ENCODE measurements around the gene PHTF1. TPM values are rescaled to one million over a fixed set of nuclear protein-coding genes. Genes with fewer than 3 reads are reported as not detected.

The PHTF1 gene
- total and polyA plus RNA-seq, 2 of the 4 experiments (the other 2 are of a cell fraction): 9.6 to 13.3 TPM

DNA sequence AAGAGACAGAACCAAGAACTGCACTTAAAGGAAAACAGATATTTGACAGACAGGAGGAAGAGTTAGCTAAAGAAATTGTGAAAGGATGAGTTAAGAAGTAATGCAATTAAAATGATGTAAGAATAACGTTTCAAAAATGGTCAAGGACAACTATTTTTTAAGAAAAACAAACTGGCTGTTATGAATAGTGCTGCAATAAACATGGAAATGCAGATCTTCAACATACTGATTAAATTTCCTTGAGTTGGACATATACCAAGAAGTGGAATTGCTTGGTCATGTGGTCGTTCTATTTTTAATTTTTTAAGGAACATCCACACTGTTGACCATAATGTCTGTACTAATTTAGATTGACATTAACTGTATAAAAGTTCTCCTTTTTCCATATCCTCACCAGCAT lies 23.1 kb upstream of the PHTF1 start:
- Histone ChIP-seq H2AK9ac (replicated peaks; ENCODE audit: low read depth, low read length, poor library complexity) (no peak overlapping the region), H2BK20ac (ENCODE audit: low read depth, low read length) (no peak overlapping the region), H3K4ac (ENCODE audit: low read depth, low read length) (no peak overlapping the region), H4K20me1 (ENCODE audit: insufficient read depth, low read length) (peaks cover 17% of the 10 kb centered on the region; the same call in 1 of the 2 replicates), H3K14ac (replicated peaks; ENCODE audit: low read depth, low read length) (no peak overlapping the region), H3K9me1 (ENCODE audit: insufficient read depth, low read length) (peaks cover 5% of the 10 kb centered on the region; the same call in 1 of the 2 replicates), H3K27me3 (ENCODE audit: control insufficient read depth, insufficient read depth, low read length) (no peaks in the 10 kb centered on the region), H3K18ac (ENCODE audit: low read depth, low read length) (no peak overlapping the region), H3K23ac (ENCODE audit: low read depth, low read length) (no peak overlapping the region), H2BK5ac (ENCODE audit: low read depth, low read length, poor library complexity, severe bottlenecking) (no peak overlapping the region), H2AK5ac (ENCODE audit: low read depth, low read length) (no peak overlapping the region), H4K5ac (ENCODE audit: low read depth, low read length) (no peak overlapping the region), H3K9me3 (ENCODE audit: control insufficient read depth, insufficient read depth, low read length) (no peaks in the 10 kb centered on the region), H3K9ac (ENCODE audit: low read depth, low read length) (no peak overlapping the region), H4K8ac (ENCODE audit: low read depth in 2 of 2, low read length in 2 of 2) (no peak overlapping the region), H3K4me2 (ENCODE audit: low read depth, low read length) (peak overlapping the region; percentile 27), H3K4me3 (ENCODE audit: insufficient read depth, low read depth, low read length) (no peak overlapping the region), H2AFZ (replicated peaks; ENCODE audit: low read length, poor library complexity) (no peak overlapping the region), H2BK15ac (ENCODE audit: low read depth, low read length) (no peak overlapping the region), H3K4me1 (ENCODE audit: control insufficient read depth, insufficient read depth, low read length) (peaks cover 14% of the 10 kb centered on the region), H3K27ac (ENCODE audit: insufficient read depth, low read length) (no peak overlapping the region; the same call in 1 of the 2 replicates), H3K56ac (ENCODE audit: extremely low read depth, insufficient read depth, low read length) (no peak overlapping the region), H3K36me3 (ENCODE audit: control insufficient read depth, insufficient read depth, low read length) (peaks cover 1% of the 10 kb centered on the region; the same call in 1 of the 2 replicates), H4K91ac (ENCODE audit: insufficient read depth, low read depth, low read length) (no peak overlapping the region), H2BK120ac (ENCODE audit: low read depth, low read length) (no peak overlapping the region), H3K79me1 (ENCODE audit: low read depth in 1 of 2, low read length in 2 of 2) (peaks cover 44 to 75% of the 10 kb centered on the region in 2 experiments)
- in situ Hi-C loops (cut with MboI; ENCODE audit: low sequenced_read_pairs) (no loop called here), dilution Hi-C loops (cut with HindIII; ENCODE audit: low sequenced_read_pairs, unreplicated experiment) (no loop called here), intact Hi-C loops (cut with micrococcal nuclease) (no loop called here)
- DNase-seq: peak; percentile 28
- BruUV-seq (replicated peaks): no TSS peak
- ChIA-PET CTCF (no interaction called here), POLR2A (ENCODE audit: unreplicated experiment) (no interaction called here)
- peak; percentile 9; the same call in 1 of the 2 replicates for ATAC-seq (ENCODE audit: low read depth)
- WGBS, 2 experiments (ENCODE audit: extremely low coverage in 2 of 2, insufficient read length in 1 of 2): no CpG with 5 or more reads among the region's 2 CpGs
- TF ChIP-seq MXI1 (IDR thresholded peaks at IDR 0.05; ENCODE audit: borderline replicate concordance, low read depth, low read length) (no peak), RAD21 (IDR thresholded peaks at IDR 0.05; ENCODE audit: low read length) (no peak), POLR2A (IDR thresholded peaks at IDR 0.05; ENCODE audit: low read depth, low read length) (no peak), CEBPB (IDR thresholded peaks at IDR 0.05; ENCODE audit: low read depth, low read length) (no peak), MAZ (IDR thresholded peaks at IDR 0.05; ENCODE audit: borderline replicate concordance, low read depth, low read length) (no peak), RFX5 (IDR thresholded peaks at IDR 0.05; ENCODE audit: low read depth, low read length) (no peak), BHLHE40 (IDR thresholded peaks at IDR 0.05; ENCODE audit: low read depth, low read length) (no peak), SMC3 (IDR thresholded peaks at IDR 0.05; ENCODE audit: low read depth, low read length) (no peak), NFE2L2 (IDR thresholded peaks at IDR 0.05; ENCODE audit: low read depth, low read length) (no peak), MAFK (IDR thresholded peaks at IDR 0.05; ENCODE audit: low read depth, low read length) (no peak), RCOR1 (IDR thresholded peaks at IDR 0.05; ENCODE audit: insufficient replicate concordance, low read length) (no peak), ELK1 (IDR thresholded peaks at IDR 0.05; ENCODE audit: borderline replicate concordance, low read depth, low read length) (no peak), CHD1 (IDR thresholded peaks at IDR 0.05; ENCODE audit: low read depth, low read length) (no peak)
- TF ChIP-seq, protein P1, sequence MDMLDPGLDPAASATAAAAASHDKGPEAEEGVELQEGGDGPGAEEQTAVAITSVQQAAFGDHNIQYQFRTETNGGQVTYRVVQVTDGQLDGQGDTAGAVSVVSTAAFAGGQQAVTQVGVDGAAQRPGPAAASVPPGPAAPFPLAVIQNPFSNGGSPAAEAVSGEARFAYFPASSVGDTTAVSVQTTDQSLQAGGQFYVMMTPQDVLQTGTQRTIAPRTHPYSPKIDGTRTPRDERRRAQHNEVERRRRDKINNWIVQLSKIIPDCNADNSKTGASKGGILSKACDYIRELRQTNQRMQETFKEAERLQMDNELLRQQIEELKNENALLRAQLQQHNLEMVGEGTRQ (IDR thresholded peaks at IDR 0.05; ENCODE audit: low read depth, low read length): no peak
